COLO829 (cell line): ENCODE measurements around the gene HLA-DQB1.
"Not testable (repeated sequence)": the region's sequence is repeated elsewhere in the genome, so short reads cannot be mapped to it uniquely, and the experiment has no call there.

Experiments
- DNase-seq: peaks from one replicate; pipeline ENCODE4 v3.0.0; 2012; ENCODE audit warnings: low spot score

The HLA-DQB1 gene

DNA sequence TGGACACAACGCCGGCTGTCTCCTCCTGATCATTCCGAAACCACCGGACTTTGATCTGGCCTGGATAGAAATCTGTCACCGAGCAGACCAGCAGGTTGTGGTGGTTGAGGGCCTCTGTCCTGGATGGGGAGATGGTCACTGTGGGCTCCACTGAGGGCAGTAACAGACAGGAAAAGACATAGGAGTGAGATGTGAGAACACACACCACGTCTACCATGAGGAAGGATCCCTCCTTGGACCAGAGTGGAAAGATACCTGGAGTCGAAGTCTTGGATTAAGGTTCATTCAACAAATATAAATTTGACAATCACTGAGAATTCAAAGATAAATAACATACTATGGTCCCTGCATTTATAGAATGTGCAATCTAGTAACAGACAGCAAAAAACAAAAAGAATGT, 4.4 kb downstream of the HLA-DQB1 start:
- no peak for DNase-seq

DNA sequence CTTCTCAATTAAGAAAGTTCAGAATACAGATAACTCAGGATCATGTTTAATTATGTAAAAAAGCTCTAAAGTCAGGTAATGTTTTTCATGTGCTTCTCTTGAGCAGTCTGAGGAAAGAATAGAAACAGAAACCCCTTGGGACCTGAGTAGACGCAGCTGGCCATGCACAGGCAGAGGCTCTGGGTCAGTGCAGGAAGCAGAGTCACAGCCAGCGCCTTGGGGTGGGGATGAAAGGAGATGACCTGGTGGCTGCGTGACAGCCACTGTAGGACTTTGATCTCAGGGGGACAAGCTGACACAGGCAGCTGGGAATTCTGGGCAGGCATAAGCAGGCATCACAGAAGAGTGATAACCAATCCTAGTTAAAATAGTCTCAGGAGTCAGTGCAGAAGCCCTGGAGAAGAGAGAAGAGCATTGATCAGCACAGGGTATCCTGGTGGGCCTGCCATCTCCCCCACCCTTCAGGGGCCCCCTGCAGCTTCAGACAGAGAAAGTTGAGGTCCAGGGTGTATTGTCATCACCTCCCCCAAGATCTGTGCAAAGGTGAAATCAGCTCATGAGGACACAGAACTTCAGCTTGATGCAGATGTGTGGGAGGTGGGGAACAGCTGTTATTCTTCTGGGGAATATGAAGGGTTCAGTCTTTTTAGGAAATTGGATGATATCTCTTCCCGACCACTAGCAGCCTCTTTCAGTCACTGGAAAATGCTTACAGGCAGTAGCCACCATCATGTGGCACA, 6.4 kb downstream of the HLA-DQB1 start:
- no peak for DNase-seq

DNA sequence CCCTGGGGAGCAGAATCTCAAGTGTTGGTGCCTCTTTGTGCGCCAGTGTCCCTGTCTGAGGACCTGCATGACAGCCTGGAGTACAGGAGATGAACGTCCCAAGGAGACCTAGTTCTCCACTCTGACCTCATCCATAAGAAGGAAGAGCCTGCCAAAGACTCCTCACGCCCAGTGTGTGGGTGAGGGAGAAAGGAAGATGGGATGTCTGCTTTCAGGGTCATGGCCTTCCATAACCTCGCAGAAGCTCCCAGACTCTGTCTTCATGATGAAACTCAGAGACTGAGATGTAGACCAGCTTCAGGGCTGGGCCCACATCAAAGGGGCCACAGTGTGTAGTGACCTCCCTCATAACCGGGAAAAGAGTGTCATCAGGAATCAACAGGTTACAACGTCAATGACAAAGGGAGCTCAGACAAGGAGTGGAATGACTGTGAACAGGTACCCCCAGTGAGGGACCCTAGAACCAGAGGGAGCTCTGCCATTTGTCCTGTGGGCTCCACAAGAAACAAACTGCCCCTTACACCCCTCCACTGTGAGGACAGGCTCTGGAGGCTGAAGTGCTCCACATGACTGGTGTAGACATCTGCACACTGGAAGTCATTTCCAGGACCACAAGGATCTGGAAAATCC, 8.1 kb downstream of the HLA-DQB1 start:
- no peak for DNase-seq

DNA sequence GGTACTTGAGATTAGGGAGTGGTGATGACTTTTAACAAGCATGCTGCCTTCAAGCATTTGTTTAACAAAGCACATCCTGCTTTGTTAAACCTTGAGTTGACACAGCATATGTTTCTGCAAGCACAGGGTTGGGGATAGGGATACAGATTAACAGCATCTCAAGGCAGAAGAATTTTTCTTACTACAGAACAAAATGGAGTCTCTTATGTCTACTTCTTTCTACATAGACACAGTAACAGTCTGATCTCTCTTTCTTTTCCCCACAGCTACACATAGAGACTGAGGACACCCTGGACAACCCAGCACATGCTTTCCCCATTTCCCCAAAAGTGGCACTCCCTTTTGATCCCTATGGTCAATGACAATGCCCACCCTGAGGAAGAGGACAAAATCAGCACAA, 8.6 kb downstream of the HLA-DQB1 start:
- not testable (repeated sequence) for DNase-seq

DNA sequence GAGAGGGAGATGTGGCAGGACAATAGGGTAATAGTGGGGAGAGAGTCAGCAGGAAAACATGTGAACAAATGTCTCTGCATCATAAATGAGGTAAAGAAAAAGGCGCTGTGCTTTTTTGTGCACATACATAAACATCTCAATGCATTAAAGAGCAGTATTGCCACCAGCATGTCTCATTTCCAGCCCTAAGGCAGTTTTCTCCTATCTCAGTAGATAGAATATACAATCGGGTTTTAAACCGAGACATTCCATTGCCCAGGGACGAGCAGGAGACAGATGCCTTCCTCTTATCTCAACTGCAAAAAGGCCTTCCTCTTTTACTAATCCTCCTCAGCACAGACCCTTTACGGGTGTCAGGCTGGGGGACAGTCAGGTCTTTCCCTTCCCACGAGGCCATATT, 9.1 kb downstream of the HLA-DQB1 start:
- DNase-seq = not testable (repeated sequence)

DNA sequence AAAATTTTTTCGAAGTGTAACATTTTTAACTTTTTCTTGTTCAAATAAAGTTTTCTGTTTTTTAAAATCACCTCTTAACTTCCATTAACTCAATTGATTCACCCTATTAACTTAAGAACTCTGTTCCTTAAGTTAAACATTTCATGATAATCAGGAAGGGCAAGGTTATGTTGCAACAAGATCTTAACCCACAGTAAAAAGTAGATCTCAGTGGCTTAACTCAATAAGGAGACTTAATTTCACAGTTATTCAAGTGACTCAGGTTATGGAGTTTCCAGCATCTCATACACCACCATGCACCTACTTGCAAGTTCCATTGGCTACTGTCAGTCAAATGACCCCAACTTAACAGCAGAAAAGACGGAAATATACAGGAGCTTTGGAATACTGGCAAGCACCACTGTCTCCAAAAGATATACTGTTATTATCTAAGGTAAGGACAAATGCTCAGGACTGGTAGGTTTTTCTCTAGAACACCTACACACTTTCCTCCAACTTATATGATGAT, 11.2 kb downstream of the HLA-DQB1 start:
- no peak for DNase-seq

DNA sequence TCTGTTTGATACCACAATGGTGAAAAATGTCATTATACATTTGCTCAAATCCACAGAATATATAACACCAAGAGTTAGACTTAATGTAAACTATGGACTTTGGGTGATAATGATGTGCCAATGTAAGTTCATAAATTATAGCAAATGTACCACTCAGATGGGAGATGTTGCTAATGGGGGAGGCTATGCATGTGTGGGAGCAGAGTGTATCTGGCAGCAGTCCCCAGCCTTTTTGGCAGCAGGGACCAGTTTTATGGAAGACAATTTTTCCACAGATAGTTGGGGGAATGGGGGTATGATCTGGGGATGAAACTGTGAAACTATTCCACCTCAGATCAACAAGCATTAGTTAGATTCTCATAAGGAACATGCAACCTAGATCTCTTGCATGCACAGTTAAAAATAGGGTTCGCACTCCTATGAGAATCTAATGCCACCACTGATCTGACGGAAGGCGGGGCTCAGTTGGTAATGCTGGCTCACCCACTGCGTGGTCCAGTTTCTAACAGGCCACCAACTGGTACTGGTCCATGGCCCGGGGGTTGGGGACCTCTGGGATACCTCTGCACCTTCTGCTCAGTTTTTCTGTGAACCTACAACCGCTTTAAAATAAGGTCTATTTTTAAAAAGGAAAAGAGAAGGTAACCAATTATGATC, 21.3 kb downstream of the HLA-DQB1 start:
- DNase-seq = no peak

DNA sequence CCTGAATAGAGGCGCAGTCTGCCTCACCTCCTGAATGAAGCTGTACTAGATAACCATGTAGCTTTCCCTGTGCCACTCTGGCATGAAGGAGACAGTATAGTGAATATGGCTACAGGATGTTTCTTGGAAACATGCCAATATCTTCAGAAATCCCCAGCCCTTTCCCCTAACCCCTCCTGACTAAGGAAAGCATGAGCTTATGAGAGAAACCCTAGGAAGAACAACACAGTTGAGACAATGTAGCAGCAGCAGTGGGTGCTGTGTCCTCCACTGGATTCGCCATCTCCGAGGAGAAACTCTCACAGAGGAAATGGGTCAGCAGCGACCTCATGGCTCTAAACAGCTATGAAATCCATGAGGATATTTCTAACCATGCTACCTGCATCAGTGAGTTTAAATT, 22.6 kb downstream of the HLA-DQB1 start:
- no peak for DNase-seq

DNA sequence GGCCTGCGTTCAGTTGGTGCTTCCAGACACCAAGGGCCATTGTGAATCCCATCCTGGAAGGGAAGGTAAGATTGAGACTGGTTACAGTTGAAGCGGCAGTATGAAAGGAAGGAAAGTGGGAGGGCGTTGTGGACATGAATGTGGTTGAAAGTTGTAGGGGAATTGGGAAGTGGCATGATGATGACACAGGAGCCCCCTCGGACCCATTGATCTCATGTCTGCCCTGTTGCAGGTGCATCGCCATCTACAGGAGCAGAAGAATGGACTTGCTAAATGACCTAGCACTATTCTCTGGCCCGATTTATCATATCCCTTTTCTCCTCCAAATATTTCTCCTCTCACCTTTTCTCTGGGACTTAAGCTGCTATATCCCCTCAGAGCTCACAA, 23.7 kb downstream of the HLA-DQB1 start:
- DNase-seq = no peak

DNA sequence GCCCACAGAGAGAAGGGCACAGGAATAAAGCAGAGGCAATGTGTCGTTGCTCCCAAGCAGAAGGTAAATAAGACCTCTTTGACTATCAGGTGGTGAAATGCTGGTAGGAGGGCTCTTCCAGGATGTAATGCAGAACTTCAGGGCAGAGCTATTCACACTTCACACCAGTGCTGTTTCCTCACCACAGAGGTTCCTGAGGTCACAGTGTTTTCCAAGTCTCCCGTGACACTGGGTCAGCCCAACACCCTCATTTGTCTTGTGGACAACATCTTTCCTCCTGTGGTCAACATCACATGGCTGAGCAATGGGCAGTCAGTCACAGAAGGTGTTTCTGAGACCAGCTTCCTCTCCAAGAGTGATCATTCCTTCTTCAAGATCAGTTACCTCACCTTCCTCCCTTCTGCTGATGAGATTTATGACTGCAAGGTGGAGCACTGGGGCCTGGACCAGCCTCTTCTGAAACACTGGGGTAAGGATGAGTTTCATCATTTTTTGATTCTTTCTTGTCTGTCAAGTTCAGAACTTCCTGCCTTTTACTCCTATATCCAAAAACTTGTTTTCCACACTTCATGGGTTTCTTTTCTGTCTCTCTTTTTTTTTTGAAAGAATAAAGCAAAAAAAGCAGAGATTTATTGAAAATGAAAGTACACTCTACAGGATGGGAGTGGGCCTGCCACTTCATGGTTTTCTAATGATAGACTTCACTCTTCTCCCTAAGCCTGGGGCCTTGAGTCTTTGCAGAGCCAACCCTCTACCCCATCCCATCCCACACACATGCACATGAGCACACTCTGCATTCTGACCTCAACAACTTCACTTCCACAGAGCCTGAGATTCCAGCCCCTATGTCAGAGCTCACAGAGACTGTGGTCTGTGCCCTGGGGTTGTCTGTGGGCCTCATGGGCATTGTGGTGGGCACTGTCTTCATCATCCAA, 24.4 kb downstream of the HLA-DQB1 start:
- not testable (repeated sequence) for DNase-seq

DNA sequence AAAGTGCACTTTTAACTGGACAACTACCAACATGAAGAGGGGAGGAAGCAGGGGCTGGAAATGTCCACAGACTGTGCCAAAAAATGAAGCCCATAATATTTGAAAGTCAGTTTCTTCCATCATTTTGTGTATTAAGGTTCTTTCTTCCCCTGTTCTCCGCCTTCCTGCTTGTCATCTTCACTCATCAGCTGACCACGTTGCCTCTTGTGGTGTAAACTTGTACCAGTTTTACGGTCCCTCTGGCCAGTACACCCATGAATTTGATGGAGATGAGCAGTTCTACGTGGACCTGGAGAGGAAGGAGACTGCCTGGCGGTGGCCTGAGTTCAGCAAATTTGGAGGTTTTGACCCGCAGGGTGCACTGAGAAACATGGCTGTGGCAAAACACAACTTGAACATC, 25.3 kb downstream of the HLA-DQB1 start:
- DNase-seq = no peak

DNA sequence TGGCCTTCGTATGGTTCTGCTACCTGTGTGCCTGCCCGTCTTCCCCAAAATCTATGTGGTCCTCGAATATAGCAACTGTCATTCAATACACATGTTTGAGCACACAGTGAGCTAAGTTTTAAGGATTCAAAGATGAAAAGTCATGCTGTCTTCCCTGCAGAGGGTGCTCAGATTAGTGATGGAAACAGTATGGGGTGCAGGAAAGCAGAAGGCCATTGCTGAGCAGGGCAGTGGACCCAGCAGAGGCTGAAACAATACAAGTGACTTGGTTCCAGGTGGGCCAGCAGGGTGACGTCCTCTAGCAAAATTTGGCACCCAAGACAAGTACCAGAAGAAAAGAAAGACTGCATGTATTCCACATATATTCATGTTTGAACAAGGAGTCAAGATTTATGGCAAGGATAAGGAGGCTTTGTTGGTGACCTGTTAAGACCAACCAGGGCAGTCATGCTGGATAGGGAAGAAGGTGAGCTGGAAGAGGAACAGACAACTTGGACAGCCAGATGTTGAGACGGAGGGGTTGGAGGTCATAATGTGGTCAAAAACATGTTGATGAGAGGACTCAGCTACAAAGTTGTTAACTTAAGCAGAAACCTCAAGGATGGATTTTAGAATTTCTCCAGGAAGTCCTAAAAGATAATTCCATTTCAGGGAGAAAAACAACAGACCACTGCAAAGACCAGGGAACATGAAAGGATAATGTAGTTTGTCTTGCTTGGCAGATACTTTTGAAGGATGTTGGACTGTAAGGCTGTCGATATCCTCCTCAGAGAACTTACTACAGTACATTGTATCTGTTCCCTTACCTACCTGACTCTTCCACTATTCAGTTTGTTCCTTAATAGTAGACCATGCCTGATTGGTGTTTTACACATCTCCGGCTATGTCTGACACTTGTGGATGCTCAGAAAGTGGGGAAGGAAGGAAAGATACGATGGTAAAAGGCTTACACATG, 26.7 kb downstream of the HLA-DQB1 start:
- no peak for DNase-seq

DNA sequence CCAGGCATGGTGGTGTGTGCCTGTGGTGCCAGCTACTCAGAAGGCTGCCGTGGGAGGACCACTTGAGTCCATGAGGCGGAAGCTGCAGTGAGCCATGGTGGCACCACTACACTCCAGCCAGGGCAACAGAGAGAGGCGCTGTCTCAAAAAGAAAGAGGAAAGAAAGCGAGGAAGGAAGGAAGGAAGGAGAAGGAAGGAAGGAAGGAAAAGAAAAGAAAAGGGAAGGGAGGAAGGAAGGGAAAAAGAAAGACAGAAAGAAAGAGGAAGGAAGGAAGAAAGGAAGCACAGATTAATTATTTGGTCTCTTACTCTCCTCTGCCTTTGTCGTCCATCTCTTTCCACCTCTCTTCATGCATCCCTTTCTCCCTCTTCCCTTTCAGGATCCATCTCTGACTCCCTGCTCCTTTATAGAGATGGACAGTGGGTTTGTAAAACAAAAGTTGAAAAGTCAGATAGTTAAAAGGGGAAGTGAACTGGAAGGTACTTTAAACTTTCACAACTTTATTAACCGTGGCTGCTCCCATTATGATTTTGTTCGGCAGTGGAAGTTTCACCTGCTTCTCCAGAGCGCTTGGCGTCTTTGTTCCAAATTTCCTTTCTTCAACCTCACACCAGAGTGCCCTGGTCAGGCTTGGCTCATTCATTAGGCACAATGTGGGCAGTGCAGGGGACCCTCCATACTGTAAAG, 27.8 kb downstream of the HLA-DQB1 start:
- no peak for DNase-seq

DNA sequence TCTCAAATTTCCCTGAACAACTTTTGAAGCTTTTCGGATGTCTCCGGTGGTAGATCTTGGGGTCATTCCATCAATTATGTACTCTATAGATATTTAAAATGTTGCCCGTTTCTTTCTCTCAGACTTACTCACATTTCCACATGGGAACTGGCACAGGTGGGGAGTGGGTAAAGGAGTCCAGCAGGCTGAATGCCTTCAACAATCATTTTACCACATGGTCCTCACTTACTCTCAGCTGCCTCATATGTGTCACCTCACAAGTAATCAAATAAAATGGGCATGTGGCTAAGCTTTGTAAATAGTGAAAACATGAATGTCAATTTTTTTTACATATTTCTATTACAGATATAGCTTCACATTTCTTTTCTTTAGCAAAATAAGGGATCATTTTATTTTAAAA, 28.6 kb downstream of the HLA-DQB1 start:
- no peak for DNase-seq

DNA sequence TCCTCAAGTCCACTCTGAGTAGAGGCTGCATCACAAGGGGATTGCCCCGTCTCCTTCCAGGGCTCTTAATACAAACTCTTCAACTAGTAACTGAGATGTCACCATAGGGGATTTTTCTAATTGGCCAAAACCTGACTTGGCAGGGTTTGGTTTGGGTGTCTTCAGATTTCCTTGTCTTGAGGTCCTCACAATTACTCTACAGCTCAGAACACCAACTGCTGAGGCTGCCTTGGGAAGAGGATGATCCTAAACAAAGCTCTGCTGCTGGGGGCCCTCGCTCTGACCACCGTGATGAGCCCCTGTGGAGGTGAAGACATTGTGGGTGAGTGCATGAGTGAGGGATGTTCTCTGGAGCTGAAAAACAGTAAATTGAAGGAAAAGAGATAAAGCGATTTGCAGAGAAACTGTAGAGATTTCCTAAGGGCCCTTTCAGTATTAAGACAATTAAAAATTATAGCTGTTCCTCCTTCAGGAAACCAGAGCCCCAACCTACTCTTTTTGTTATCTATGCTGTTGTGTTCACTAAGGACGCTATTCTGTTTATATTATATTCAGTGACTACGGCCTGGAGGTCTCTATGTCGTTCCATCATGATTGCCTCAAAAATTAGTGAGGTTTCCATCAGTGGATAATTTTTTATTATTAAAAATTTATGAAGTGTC, 29.1 kb downstream of the HLA-DQB1 start, which contains the start of gene HLA-DQA1:
TSS of gene HLA-DQA1 (plus strand) at position 188 of the 662 bp plus-strand sequence. CDS start at position 241, 53 bp downstream.
- no peak for DNase-seq

DNA sequence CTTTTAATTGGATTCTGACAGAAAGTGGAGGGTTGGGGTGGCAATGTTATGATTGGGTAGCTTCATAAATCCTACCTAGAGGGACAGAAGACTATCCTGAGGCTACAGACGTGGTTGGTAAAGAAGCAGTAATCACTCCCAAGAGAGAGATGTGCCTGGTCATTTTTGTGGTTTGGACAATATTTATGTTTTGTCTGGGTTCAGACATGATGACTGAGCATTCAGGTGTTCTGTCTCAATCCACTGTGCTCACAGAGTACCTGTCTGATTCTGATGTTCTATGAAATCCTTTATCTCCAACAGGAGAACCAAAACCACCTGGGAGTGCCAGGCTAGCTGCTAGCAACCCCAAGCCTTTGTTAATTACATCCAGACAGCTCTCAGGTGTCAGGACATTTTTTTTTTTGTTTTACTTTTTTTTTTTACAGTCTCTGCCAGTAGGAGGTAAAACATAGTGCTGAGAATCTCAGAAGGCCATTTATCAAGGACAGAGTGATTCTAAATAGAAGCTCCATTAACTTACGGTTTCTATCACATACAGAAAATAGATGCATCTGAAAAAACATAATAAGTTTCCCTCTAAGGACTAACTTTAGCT, 30.8 kb downstream of the HLA-DQB1 start:
- no peak for DNase-seq

DNA sequence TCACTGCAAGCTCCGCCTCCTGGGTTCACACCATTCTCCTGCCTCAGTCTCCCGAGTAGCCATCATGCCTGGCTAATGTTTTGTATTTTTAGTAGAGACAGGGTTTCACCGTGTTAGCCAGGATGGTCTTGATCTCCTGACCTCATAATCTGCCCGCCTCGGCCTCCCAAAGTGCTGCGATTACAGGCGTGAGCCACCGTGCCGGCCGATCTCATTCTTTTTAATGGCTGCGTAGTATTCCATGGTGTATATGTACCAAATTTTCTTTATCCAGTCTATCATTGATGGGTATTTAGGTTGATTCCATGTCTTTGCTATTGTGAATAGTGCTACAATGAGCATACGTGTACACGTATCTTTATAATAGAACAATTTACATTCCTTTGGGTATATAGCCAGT, 36.7 kb downstream of the HLA-DQB1 start:
- DNase-seq = not testable (repeated sequence)

DNA sequence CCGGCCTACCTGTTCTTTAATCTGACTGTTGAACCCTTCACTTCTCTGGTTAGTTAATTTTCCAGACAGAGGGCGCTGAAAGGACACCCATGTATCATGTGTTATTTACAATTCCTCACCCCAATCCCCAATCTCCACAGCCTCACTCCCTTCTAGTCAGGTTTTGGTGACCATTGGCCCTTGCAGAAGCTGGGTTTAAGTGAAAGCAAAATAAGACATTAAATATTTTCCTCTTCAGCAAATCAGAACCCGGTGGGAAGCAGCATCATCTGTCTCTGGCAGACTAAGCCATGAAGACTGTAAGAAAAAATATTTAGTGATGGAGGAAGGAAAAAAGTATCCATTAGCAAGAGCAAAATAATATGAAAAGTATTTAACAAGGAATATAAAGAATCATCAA, 38.6 kb downstream of the HLA-DQB1 start:
- DNase-seq = no peak

DNA sequence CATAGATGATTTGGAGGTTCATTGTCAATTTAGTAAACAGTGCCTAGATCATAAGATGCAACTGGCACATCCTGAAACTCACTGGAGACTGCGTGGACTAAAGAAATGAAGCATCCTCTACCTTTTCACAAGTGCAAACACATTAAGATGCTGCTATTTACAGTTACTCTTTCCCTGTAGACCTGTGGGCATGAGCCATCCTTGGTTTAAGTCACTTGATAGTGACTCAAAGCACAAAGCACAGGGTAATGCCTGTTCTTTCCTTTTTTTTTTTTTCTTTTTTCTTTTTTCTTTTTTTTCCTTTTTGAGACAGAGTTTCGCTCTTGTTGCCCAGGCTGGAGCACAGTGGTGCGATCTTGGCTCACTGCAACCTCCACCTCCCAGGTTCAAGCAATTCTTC, 39.2 kb downstream of the HLA-DQB1 start:
- DNase-seq = no peak
